Activated T-cell treated with anti-CD3 and anti-CD28 coated beads, Interleukin-2, amount 50 U/mL, for 4 hours (primary cell): ENCODE data around the gene RPS6KB1. TPM values are rescaled to one million over a fixed set of nuclear protein-coding genes. Genes with fewer than 3 reads are reported as not detected.
"Not testable (repeated sequence)": the region's sequence is repeated elsewhere in the genome, so short reads cannot be mapped to it uniquely, and the experiment has no call there.

ENCODE experiments used
- ATAC-seq, 2 donors: fragments of 200-7000 bp; cut with Tn5 transposase; one replicate each; pipeline ENCODE4 v1.10.0; 2021
- DNase-seq: peaks from one replicate; pipeline ENCODE4 v3.0.0-alpha.2; 2020
- H3K27me3 Mint-ChIP-seq: one replicate; pipeline ENCODE4 v1.8.0; 2021; ENCODE audit warnings: low read depth, mixed read lengths
- H3K36me3 Mint-ChIP-seq: one replicate; pipeline ENCODE4 v1.8.0; 2022; ENCODE audit warnings: mixed read lengths; ENCODE audit not compliant: insufficient read depth
- H3K4me1 Mint-ChIP-seq: one replicate; pipeline ENCODE4 v1.8.0; 2021; ENCODE audit warnings: low read depth, mixed read lengths
- H3K4me3 Mint-ChIP-seq: one replicate; pipeline ENCODE4 v1.8.0; 2021; ENCODE audit warnings: mild to moderate bottlenecking, moderate library complexity, mixed read lengths
- H3K9me3 Mint-ChIP-seq: one replicate; pipeline ENCODE4 v1.8.0; 2021; ENCODE audit warnings: mixed read lengths
- total RNA-seq, 3 donors: library from RNA; stranded (reverse); gene quantifications; one replicate each; pipeline ENCODE4 v1.2.1, GENCODE V29; 2021

Gene RPS6KB1
- total RNA-seq, 3 donors from 2014 or later, result 45.3 to 50.1 (median 49.6) TPM

- peak in 1 of 2 donors; percentile 18 for ATAC-seq
- H3K27me3 Mint-ChIP-seq, H3K9me3 Mint-ChIP-seq, H3K4me3 Mint-ChIP-seq, DNase-seq: not testable (repeated sequence)
- Mint-ChIP-seq H3K4me1 (peaks cover 28% of the 10 kb centered on the region), H3K36me3 (peaks cover 34% of the 10 kb centered on the region)
Measured at GRCh38 chr17:59940697-59941096, 47.8 kb downstream of the RPS6KB1 start.

GRCh38 chr17:59941131-59941530, 48.2 kb downstream of the RPS6KB1 start:
- ATAC-seq, result peak; percentile 57 to 59
- Mint-ChIP-seq H3K27me3 (no peaks in the 10 kb centered on the region), H3K9me3 (no peaks in the 10 kb centered on the region), H3K4me1 (peaks cover 31% of the 10 kb centered on the region), H3K36me3 (peaks cover 36% of the 10 kb centered on the region), H3K4me3 (no peak overlapping the region)
- no peak for DNase-seq

GRCh38 chr17:59946433-59946832, 53.5 kb downstream of the RPS6KB1 start:
- DNase-seq, H3K27me3 Mint-ChIP-seq: not testable (repeated sequence)

GRCh38 chr17:59947310-59947709, 54.4 kb downstream of the RPS6KB1 start:
- not testable (repeated sequence) for ATAC-seq, H3K9me3 Mint-ChIP-seq, DNase-seq, H3K4me3 Mint-ChIP-seq, H3K27me3 Mint-ChIP-seq
- Mint-ChIP-seq H3K36me3 (peaks cover 34% of the 10 kb centered on the region), H3K4me1 (peaks cover 12% of the 10 kb centered on the region)

More at GRCh38 chr17:59946433-59946832, 53.5 kb downstream of the RPS6KB1 start:
- not testable (repeated sequence) for H3K4me3 Mint-ChIP-seq, ATAC-seq, H3K9me3 Mint-ChIP-seq
- peaks cover 17% of the 10 kb centered on the region for H3K4me1 Mint-ChIP-seq
- peaks cover 35% of the 10 kb centered on the region for H3K36me3 Mint-ChIP-seq

- no peak for DNase-seq
- H3K4me3 Mint-ChIP-seq, result no peak overlapping the region
Measured at GRCh38 chr17:59950049-59950448, 57.1 kb downstream of the RPS6KB1 start.

GRCh38 chr17:59954856-59955255, 61.9 kb downstream of the RPS6KB1 start:
- peaks cover 30% of the 10 kb centered on the region for H3K36me3 Mint-ChIP-seq
- ATAC-seq (no peak), DNase-seq (no peak)
- peaks cover 3% of the 10 kb centered on the region for H3K4me1 Mint-ChIP-seq
- H3K27me3 Mint-ChIP-seq, result no peaks in the 10 kb centered on the region
- H3K9me3 Mint-ChIP-seq, result no peaks in the 10 kb centered on the region
- H3K4me3 Mint-ChIP-seq, result no peak overlapping the region

More at GRCh38 chr17:59950049-59950448, 57.1 kb downstream of the RPS6KB1 start:
- Mint-ChIP-seq H3K27me3 (no peaks in the 10 kb centered on the region), H3K4me1 (peaks cover 10% of the 10 kb centered on the region), H3K9me3 (no peaks in the 10 kb centered on the region), H3K36me3 (peaks cover 30% of the 10 kb centered on the region)
- no peak for ATAC-seq

- not testable (repeated sequence) for ATAC-seq, H3K9me3 Mint-ChIP-seq, DNase-seq, H3K27me3 Mint-ChIP-seq, H3K4me3 Mint-ChIP-seq
- Mint-ChIP-seq H3K4me1 (peaks cover 18% of the 10 kb centered on the region), H3K36me3 (peaks cover 21% of the 10 kb centered on the region)
Measured at GRCh38 chr17:59959574-59959973, 66.7 kb downstream of the RPS6KB1 start.

- Mint-ChIP-seq H3K9me3 (no peaks in the 10 kb centered on the region), H3K4me3 (peak overlapping the region; percentile 85), H3K4me1 (peaks cover 25% of the 10 kb centered on the region), H3K27me3 (no peaks in the 10 kb centered on the region), H3K36me3 (peaks cover 9% of the 10 kb centered on the region)
- ATAC-seq (no peak), DNase-seq (no peak)
Measured at GRCh38 chr17:59962739-59963318, 69.9 kb downstream of the RPS6KB1 start.

- Mint-ChIP-seq H3K4me1 (peaks cover 25% of the 10 kb centered on the region), H3K4me3 (peak overlapping the region; percentile 85), H3K9me3 (no peaks in the 10 kb centered on the region), H3K36me3 (peaks cover 4% of the 10 kb centered on the region), H3K27me3 (no peaks in the 10 kb centered on the region)
- ATAC-seq (peak; percentile 75 to 78), DNase-seq (peak; percentile 39)
Measured at GRCh38 chr17:59963738-59964481, 71.0 kb downstream of the RPS6KB1 start.

GRCh38 chr17:59964482-59965328, 71.8 kb downstream of the RPS6KB1 start, which contains the start of gene RNFT1:
Gene RNFT1, minus strand, starts transcription at chr17:59964740. Its CDS starts 77 bp downstream, at chr17:59964663.
- Mint-ChIP-seq H3K4me3 (peak within 1 kb of the TSS; percentile 85), H3K4me1 (peaks cover 22% of the 10 kb centered on the region), H3K36me3 (no peaks in the 10 kb centered on the region), H3K27me3 (no peaks in the 10 kb centered on the region), H3K9me3 (no peaks in the 10 kb centered on the region)
- DNase-seq (peak; percentile 92), ATAC-seq (peak; percentile 85)

GRCh38 chr17:59971771-59972170, 78.8 kb downstream of the RPS6KB1 start:
- H3K36me3 Mint-ChIP-seq, H3K9me3 Mint-ChIP-seq, ATAC-seq, H3K4me1 Mint-ChIP-seq, DNase-seq, H3K27me3 Mint-ChIP-seq, H3K4me3 Mint-ChIP-seq: not testable (repeated sequence)

GRCh38 chr17:59972778-59973177, 79.9 kb downstream of the RPS6KB1 start:
- ATAC-seq, result no peak
- H3K9me3 Mint-ChIP-seq, result no peaks in the 10 kb centered on the region
- no peak overlapping the region for H3K4me3 Mint-ChIP-seq
- H3K4me1 Mint-ChIP-seq, result no peaks in the 10 kb centered on the region
- no peak for DNase-seq
- H3K27me3 Mint-ChIP-seq, result no peaks in the 10 kb centered on the region
- H3K36me3 Mint-ChIP-seq, result no peaks in the 10 kb centered on the region

- H3K4me3 Mint-ChIP-seq, H3K4me1 Mint-ChIP-seq, H3K9me3 Mint-ChIP-seq, H3K36me3 Mint-ChIP-seq, ATAC-seq, H3K27me3 Mint-ChIP-seq, DNase-seq: not testable (repeated sequence)
Measured at GRCh38 chr17:59973483-59973882, 80.6 kb downstream of the RPS6KB1 start.

GRCh38 chr17:59975166-59975565, 82.2 kb downstream of the RPS6KB1 start:
- DNase-seq, H3K36me3 Mint-ChIP-seq, ATAC-seq, H3K9me3 Mint-ChIP-seq, H3K4me1 Mint-ChIP-seq, H3K27me3 Mint-ChIP-seq, H3K4me3 Mint-ChIP-seq: not testable (repeated sequence)
